GM12878 (cell line): ENCODE data around the gene KIF12. TPM values are rescaled to one million over a fixed set of nuclear protein-coding genes. Genes with fewer than 3 reads are reported as not detected.

ENCODE experiments used
- ATAC-seq: fragments of 200-7000 bp; cut with Tn5 transposase; 3 replicates; pipeline ENCODE4 v1.9.1; 2020; ENCODE audit warnings: mild to moderate bottlenecking, moderate library complexity
- BruUV-seq: library from RNA; stranded (reverse); fragments of 400-500 nt; replicated peaks from 2 replicates; lab custom pipeline; 2021; lab: Mats Ljungman, UMichigan
- CTCF ChIA-PET: fragments of 300-600 bp; sonication (Branson Sonifier 250); formaldehyde crosslinking; extraction: SDS; loops from one replicate; lab custom pipeline; 2021; ENCODE audit warnings: inconsistent platforms; lab: Yijun Ruan, JAX
- POLR2A ChIA-PET: fragments of 350-600 bp; formaldehyde crosslinking; extraction: SDS; loops from one replicate; lab custom pipeline; 2021; ENCODE audit warnings: inconsistent platforms; lab: Charles Lee
- RAD21 ChIA-PET: fragments of 300-600 bp; sonication (Branson Sonifier 250); formaldehyde crosslinking; loops from one replicate; lab custom pipeline; 2023; ENCODE audit warnings: antibody characterized with exemption; ENCODE audit not compliant: unreplicated experiment; lab: Charles Lee
- SMC1A ChIA-PET: fragments of 300-600 bp; sonication (Branson Sonifier 250); formaldehyde crosslinking; loops from one replicate; lab custom pipeline; 2023; ENCODE audit not compliant: unreplicated experiment, uncharacterized antibody; lab: Charles Lee
- DNase-seq: peaks from one replicate; pipeline ENCODE4 v3.0.0-alpha.2; 2011; ENCODE audit warnings: low read depth, low spot score
- FAIRE-seq: peaks from 3 replicates; lab custom pipeline; 2011; peaks lifted over from hg19 to GRCh38; lab: Jason Lieb, UNC
- H2AFZ ChIP-seq: 2 replicates; pipeline ENCODE4 v1.6.0; 2011; ENCODE audit warnings: low read depth, low read length, control low read depth; ENCODE audit not compliant: control insufficient read depth
- H3K27ac ChIP-seq: 2 replicates; pipeline ENCODE4 v1.5.1; 2011; ENCODE audit warnings: control low read depth; ENCODE audit not compliant: control insufficient read depth, insufficient read depth
- H3K27me3 ChIP-seq, 2 experiments: replicated peaks in 1 of 2; 2 replicates each; pipeline versions ENCODE4 v1.6.0 to v1.6.1; 2011; ENCODE audit warnings: low read length in 1 of 2; ENCODE audit not compliant: control insufficient read depth in 2 of 2, insufficient read depth in 2 of 2
- H3K36me3 ChIP-seq, 2 experiments: 2 replicates each; pipeline ENCODE4 v1.5.1; 2011; ENCODE audit warnings: low read length in 1 of 2; ENCODE audit not compliant: control insufficient read depth in 2 of 2, insufficient read depth in 2 of 2
- H3K4me1 ChIP-seq: 2 replicates; pipeline ENCODE4 v1.6.1; 2011; ENCODE audit warnings: mild to moderate bottlenecking, low read length, moderate library complexity, mixed read lengths; ENCODE audit not compliant: control insufficient read depth, insufficient read depth
- H3K4me2 ChIP-seq: 2 replicates; pipeline ENCODE4 v1.6.0; 2011; ENCODE audit warnings: control low read depth; ENCODE audit not compliant: control insufficient read depth, insufficient read depth
- H3K4me3 ChIP-seq: fragments of 200-600 bp; sonication (generic); 2 replicates; pipeline ENCODE4 v1.5.1; 2016
- H3K79me2 ChIP-seq: 2 replicates; pipeline ENCODE4 v1.6.0; 2011; ENCODE audit warnings: low read length; ENCODE audit not compliant: control insufficient read depth, insufficient read depth
- H3K9ac ChIP-seq: 2 replicates; pipeline ENCODE4 v1.8.0; 2011; ENCODE audit warnings: low read length, control low read depth, mixed read lengths; ENCODE audit not compliant: control insufficient read depth, insufficient read depth
- H3K9me3 ChIP-seq: replicated peaks from 3 replicates; pipeline ENCODE4 v1.5.1; 2011; ENCODE audit warnings: mild to moderate bottlenecking, low read length; ENCODE audit not compliant: control insufficient read depth, insufficient read depth
- H4K20me1 ChIP-seq: 2 replicates; pipeline ENCODE4 v1.6.0; 2011; ENCODE audit not compliant: control insufficient read depth, insufficient read depth
- BMI1 ChIP-seq: fragments of 450-650 bp; IDR thresholded peaks from 2 replicates; pipeline ENCODE4 v1.6.1; 2016; ENCODE audit warnings: mild to moderate bottlenecking, moderate library complexity, borderline replicate concordance
- CTCF ChIP-seq, 3 experiments: IDR thresholded peaks in 2 of 3; conservative IDR thresholded peaks in 1 of 3; 2 replicates each; pipeline ENCODE4 v1.5.1; 2011; ENCODE audit warnings: low read depth in 3 of 3, low read length in 3 of 3, mild to moderate bottlenecking in 3 of 3, control low read depth in 2 of 3, moderate library complexity in 2 of 3, inconsistent platforms in 1 of 3, mixed read lengths in 1 of 3; ENCODE audit not compliant: control insufficient read depth in 2 of 3, insufficient read depth in 1 of 3; ENCODE audit errors: extremely low read depth in 1 of 3
- E2F8 ChIP-seq: fragments of 450-650 bp; IDR thresholded peaks from 2 replicates; pipeline ENCODE4 v1.6.1; 2018; ENCODE audit warnings: mild to moderate bottlenecking, low read depth, moderate library complexity; ENCODE audit not compliant: partially characterized antibody
- ESRRA ChIP-seq: IDR thresholded peaks from 2 replicates; pipeline ENCODE4 v1.6.1; 2012; ENCODE audit warnings: mild to moderate bottlenecking, low read length, improper control_type of control experiment
- IKZF2 ChIP-seq, 2 experiments: fragments of 450-650 bp; IDR thresholded peaks; 2 replicates each; pipeline ENCODE4 v1.6.1; 2017; ENCODE audit warnings: mild to moderate bottlenecking in 2 of 2, moderate library complexity in 2 of 2
- IRF3 ChIP-seq: fragments of 450-650 bp; IDR thresholded peaks from 2 replicates; pipeline ENCODE4 v1.6.1; 2014; ENCODE audit warnings: mild to moderate bottlenecking
- NFXL1 ChIP-seq: fragments of 450-650 bp; IDR thresholded peaks from 2 replicates; pipeline ENCODE4 v1.6.1; 2017; ENCODE audit warnings: antibody characterized with exemption, mild to moderate bottlenecking, borderline replicate concordance
- PKNOX1 ChIP-seq: fragments of 450-650 bp; IDR thresholded peaks from 2 replicates; pipeline ENCODE4 v1.6.1; 2016; ENCODE audit warnings: mild to moderate bottlenecking
- RFX5 ChIP-seq: IDR thresholded peaks from 2 replicates; pipeline ENCODE4 v1.6.1; 2011; ENCODE audit warnings: low read depth, low read length, improper control_type of control experiment
- SMAD1 ChIP-seq: fragments of 450-650 bp; IDR thresholded peaks from 2 replicates; pipeline ENCODE4 v1.6.1; 2018; ENCODE audit warnings: mild to moderate bottlenecking, low read depth; ENCODE audit not compliant: partially characterized antibody
- SP1 ChIP-seq: IDR thresholded peaks from one replicate; pipeline ENCODE4 v1.6.1; 2011; ENCODE audit warnings: low read depth, low read length
- SUZ12 ChIP-seq: fragments of 200-600 bp; sonication (generic); IDR thresholded peaks from one replicate; pipeline ENCODE4 v1.6.1; 2018; ENCODE audit warnings: antibody characterized with exemption, mild to moderate bottlenecking; ENCODE audit not compliant: unreplicated experiment
- USF1 ChIP-seq: IDR thresholded peaks from 2 replicates; pipeline ENCODE4 v1.6.1; 2011; ENCODE audit warnings: borderline replicate concordance, low read depth, mild to moderate bottlenecking, moderate library complexity, mixed read lengths, low read length; ENCODE audit not compliant: insufficient read depth; ENCODE audit errors: extremely low read length
- ZNF207 ChIP-seq: fragments of 450-650 bp; IDR thresholded peaks from 2 replicates; pipeline ENCODE4 v1.6.1; 2014; ENCODE audit warnings: antibody characterized with exemption, mild to moderate bottlenecking, borderline replicate concordance
- ZNF24 ChIP-seq: fragments of 450-650 bp; IDR thresholded peaks from 2 replicates; pipeline ENCODE4 v1.6.1; 2017; ENCODE audit warnings: antibody characterized with exemption, mild to moderate bottlenecking
- WGBS: methylation state at CpG from one replicate; pipeline ENCODE4 v1.1.6; 2016; ENCODE audit warnings: low lambda C conversion rate; ENCODE audit not compliant: insufficient replicate concordance, insufficient coverage; ENCODE audit errors: missing lambda C conversion rate; 5-methylcytosine and 5-hydroxymethylcytosine counted together
- in situ Hi-C: fragments of 300-500 bp; cut with MboI; formaldehyde crosslinking; loops from 9 replicates; pipeline ENCODE4 v1.14.3; 2018; ENCODE audit warnings: mixed read lengths
- intact Hi-C: fragments of 100-400 bp; cut with micrococcal nuclease; formaldehyde crosslinking; loops from one replicate; pipeline ENCODE4 v1.14.2; 2022; ENCODE audit not compliant: unreplicated experiment
- polyA plus RNA-seq, 11 experiments: library from polyadenylated mRNA; depleted of rRNA in 4 of 11; unstranded in 6 of 11; stranded (reverse) in 5 of 11; fragments of >200 nt; fragmentation: Nextera tagmentation in 4 of 11; fragmentation: Illumina TruSeq in 1 of 11; extraction: Ambion mirVana in 4 of 11; extraction: Trizol in 1 of 11; gene quantifications; 1 replicate in 1 of 11; 2 replicates in 10 of 11; pipeline versions ENCODE4 v1.2.1 to v1.2.3, GENCODE V29; 2011 to 2016; ENCODE audit warnings: inconsistent platforms in 2 of 11, missing spikeins in 2 of 11, low read depth in 1 of 11
- total RNA-seq, 4 experiments: library from RNA; depleted of rRNA in 3 of 4; stranded (reverse); fragments of >200 nt in 3 of 4; fragmentation: Illumina TruSeq in 1 of 4; extraction: Trizol in 1 of 4; gene quantifications; 2 replicates each; pipeline versions ENCODE4 v1.2.1 to v1.2.3, GENCODE V29; 2013 to 2021

Gene KIF12
- total and polyA plus RNA-seq, 10 of the 15 experiments (the other 5 are each of a cell fraction or from before 2014, with no cell fraction given), result not detected

- TF ChIP-seq CTCF (IDR thresholded peaks at IDR 0.05 in 2 of 3, conservative IDR thresholded peaks at IDR 0.05 in 1 of 3; ENCODE audit: control insufficient read depth in 2 of 3, extremely low read depth in 1 of 3, insufficient read depth in 1 of 3, low read depth in 3 of 3, low read length in 3 of 3) (no peak), NFXL1 (no peak), SMAD1 (no peak), ESRRA (no peak), IRF3 (no peak)
Measured at GRCh38 chr9:114046875-114047274, 52.2 kb downstream of the KIF12 start (continued).

GRCh38 chr9:114046237-114046755, 52.8 kb downstream of the KIF12 start:
- H4K20me1 ChIP-seq, result no peaks in the 10 kb centered on the region
- no peak overlapping the region for H3K9ac ChIP-seq
- H3K36me3 ChIP-seq, result no peaks in the 10 kb centered on the region
- BruUV-seq, result no TSS peak
- ATAC-seq (no peak), FAIRE-seq (no peak), DNase-seq (no peak)
- in situ Hi-C loops (loop anchor here (25.0 kb wide), 1 partner anchor 584 kb away; the partner anchor contains the start of gene RGS3), intact Hi-C loops (no loop called here)
- no peak overlapping the region for H3K27ac ChIP-seq
- H3K9me3 ChIP-seq, result no peaks in the 10 kb centered on the region
- POLR2A ChIA-PET, result no interaction called here
- peaks cover 0 to 4% of the 10 kb centered on the region in 2 experiments; a peak in 1 of 4 replicates for H3K27me3 ChIP-seq
- 34% methylated on average over 4 of the region's 4 CpGs for WGBS
- CTCF ChIA-PET, result interaction anchor here (1.3 kb wide), 1 partner anchor 12 kb away, joined by 3 read pairs; no protein-coding TSS in a partner anchor
- no peaks in the 10 kb centered on the region for H3K4me1 ChIP-seq
- H3K4me2 ChIP-seq, result no peak overlapping the region
- RAD21 ChIA-PET, result no interaction called here
- no peak overlapping the region for H2AFZ ChIP-seq
- SMC1A ChIA-PET, result interaction anchor here (0.8 kb wide), 1 partner anchor 894 kb away, joined by 3 read pairs; no protein-coding TSS in a partner anchor
- no peaks in the 10 kb centered on the region for H3K79me2 ChIP-seq
- H3K4me3 ChIP-seq, result no peak overlapping the region
- TF ChIP-seq E2F8 (no peak), USF1 (no peak), SUZ12 (no peak), IKZF2 (IDR thresholded peaks at IDR 0.05) (no peak), RFX5 (no peak), ZNF24 (no peak), SP1 (no peak), ZNF207 (no peak), BMI1 (no peak), PKNOX1 (no peak)
